Measurements from ENCODE around the gene MYH14.
"Not testable (repeated sequence)": the region's sequence is repeated elsewhere in the genome, so short reads cannot be mapped to it uniquely, and the experiment has no call there.

The MYH14 gene

GRCh38 chr19:50333235-50333736 is 129.9 kb downstream of the MYH14 start:
- DNase-seq (ENCODE audit: low spot score): no peak

GRCh38 chr19:50333737-50334617 is 130.6 kb downstream of the MYH14 start:
- peak; percentile 81 for DNase-seq (ENCODE audit: low spot score)

DNA sequence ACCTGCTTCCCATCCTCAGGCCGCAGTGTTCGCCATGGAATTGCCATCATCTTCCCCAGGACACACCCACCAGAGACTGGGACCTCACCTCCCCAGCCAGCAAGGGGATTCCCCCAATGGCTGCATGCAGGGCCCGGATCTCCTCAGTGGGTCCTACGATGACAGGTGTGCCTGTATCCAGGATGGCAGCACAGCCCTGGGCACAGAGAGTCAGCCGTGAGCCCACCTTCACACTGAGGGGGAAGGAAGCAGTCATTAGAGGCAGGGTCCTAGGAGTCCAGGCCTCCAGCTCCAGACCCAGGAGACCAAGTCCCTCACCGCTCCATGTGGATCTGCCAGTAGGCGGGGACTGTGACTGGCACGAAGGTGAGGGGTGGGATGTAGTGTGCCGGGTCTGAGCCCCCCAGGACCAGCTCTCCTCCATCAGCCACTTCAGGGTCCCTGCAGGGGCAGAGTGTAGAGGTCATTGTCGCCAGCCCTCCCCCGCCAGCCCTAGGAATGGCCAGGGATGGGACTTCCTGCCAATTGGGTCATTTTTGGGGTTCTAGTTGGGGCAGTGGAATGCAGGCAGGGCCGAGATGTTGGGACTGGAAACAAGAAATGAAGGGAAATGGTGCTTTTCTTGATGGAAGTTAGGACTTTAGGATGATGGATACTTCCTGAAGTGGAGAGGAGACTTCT is 131.5 kb downstream of the MYH14 start:
- no peak for DNase-seq (ENCODE audit: low spot score)

- DNase-seq (ENCODE audit: low spot score): not testable (repeated sequence)
These were observed 133.6 kb downstream of the MYH14 start for GRCh38 chr19:50337031-50337430.

- DNase-seq (ENCODE audit: low spot score): no peak
These were observed 136.9 kb downstream of the MYH14 start for GRCh38 chr19:50340331-50340730.

- no peak for DNase-seq (ENCODE audit: low spot score)
These were observed 137.7 kb downstream of the MYH14 start for GRCh38 chr19:50341091-50341564.

GRCh38 chr19:50344661-50345318 is 141.4 kb downstream of the MYH14 start:
- DNase-seq (ENCODE audit: low spot score): no peak

- DNase-seq (ENCODE audit: low spot score): not testable (repeated sequence)
These were observed 143.7 kb downstream of the MYH14 start for GRCh38 chr19:50347089-50347581.

DNA sequence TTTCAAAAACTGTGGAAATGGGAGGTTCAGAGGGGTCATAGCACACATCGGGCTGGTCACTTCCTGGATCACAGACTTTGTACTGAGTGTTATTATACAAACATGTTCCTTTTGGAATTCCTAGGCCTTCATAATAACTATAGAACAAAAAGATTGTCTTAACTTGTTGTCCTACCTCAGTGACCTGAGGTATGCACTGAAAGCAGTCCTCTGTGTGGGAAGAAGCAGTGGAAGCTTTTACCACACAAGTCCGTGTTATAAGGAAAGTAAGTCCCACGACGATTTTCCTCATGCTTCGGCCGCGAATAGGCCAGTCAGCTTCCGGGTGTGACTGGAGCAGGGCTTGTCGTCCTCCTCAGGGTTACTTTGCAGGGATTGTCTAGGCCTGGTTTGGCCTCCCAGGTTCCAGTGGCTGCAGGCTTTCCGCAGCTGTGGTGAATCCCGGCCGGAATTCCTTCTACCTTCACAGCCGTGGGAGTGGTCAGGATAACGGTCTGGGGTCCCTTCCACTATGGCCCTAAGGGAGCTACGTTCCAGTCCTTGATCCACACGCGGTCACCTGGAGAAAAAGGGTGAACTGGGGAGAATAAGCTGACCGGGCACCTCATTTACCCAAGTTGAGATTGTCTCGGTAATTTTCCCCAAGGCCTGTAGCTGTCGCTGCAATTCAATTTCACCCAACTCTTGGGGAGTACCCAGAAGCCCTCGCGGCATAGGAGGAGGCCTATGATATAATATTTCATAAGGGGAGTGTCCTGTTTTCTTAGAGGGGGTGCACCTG is 146.0 kb downstream of the MYH14 start:
- DNase-seq (ENCODE audit: low spot score): no peak

GRCh38 chr19:50352242-50352641 is 148.8 kb downstream of the MYH14 start:
- DNase-seq (ENCODE audit: low spot score): no peak

DNA sequence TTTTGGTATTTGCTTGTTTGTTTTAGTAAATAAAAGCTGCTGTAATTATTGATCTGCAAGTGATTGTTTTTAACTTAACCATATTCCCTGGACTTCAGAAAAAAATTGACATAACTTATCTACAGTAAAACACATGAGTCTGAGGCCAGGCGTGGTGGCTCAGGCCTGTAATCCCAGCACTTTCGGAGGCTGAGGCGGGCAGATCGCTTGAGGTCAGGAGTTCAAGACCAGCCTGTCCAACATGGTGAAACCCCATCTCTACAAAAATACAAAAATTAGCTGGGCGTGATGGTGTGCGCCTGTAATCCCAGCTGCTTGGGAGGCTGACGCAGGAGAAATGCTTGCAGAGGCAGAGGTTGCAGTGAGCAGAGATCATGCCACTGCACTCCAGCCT is 150.1 kb downstream of the MYH14 start:
- not testable (repeated sequence) for DNase-seq (ENCODE audit: low spot score)

DNA sequence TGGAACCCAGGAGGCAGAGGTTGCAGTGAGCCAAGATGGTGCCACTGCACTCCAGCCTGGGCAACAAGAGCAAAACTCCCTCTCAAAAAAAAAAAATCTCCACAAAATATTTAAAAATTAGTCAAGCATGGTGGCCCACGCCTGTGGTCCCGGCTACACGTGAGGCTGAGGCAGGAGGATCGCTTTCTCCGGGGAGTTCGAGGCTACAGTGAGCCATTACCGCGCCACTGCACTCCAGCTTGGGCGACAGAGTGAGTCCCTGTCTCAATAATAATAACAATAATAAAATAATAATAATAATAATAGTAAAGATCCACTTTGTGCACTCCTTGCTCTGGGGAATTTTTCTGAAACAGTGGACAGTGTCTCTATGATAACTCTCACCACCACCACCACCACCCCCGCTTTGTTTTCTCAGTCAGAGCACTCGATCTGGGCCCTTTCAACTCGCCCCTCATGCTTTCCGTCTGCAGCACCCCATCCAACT is 153.3 kb downstream of the MYH14 start:
- DNase-seq (ENCODE audit: low spot score): no peak

DNA sequence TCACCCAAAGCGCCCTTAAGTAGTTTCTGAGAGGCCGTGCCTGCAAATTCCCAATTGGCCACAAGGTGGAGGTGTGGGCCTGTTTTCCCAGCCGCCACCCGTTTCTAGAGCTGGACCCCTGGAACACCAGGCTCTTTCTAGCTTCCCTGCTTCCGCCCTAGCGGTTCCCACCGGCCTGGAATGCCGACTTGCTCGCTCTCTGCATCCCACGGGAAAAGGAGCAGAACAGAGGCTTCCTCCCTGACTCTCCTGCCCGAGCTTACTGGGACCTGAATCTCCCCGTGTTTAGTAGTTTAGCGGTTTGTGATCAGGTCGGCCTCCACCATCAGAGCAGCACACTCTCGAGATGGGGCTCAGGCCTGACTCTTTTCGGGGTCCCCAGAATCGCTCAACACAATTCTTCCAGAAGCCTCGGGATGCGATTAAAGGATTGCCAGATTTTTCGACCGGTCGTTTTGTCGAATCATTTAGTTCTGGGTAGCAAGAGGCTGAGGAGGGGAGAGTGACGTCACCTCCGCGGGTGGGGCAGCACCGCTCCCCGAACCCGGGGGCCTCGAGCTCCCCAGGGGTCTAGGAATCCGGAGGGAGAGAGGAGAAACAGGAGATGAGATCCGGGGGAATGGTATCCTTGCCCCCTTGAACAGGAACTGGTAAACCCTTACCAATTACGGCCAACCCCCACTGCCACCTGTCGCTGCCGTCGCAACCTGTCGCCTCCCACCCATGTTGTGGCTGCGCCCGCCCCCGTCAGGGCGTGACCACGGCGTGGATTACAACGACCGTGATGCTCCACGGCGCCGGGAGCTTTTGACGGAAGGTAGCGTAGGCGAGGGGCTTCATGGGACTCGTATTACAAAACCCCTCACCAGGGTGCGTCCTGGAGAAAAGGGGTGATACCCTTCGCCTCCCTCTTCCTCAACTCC is 154.0 kb downstream of the MYH14 start:
- peak; percentile 40 for DNase-seq (ENCODE audit: low spot score)

- peak; percentile 48 for DNase-seq (ENCODE audit: low spot score)
These were observed 155.3 kb downstream of the MYH14 start for GRCh38 chr19:50358483-50359327.

GRCh38 chr19:50359328-50359818 is 156.0 kb downstream of the MYH14 start:
- DNase-seq (ENCODE audit: low spot score): no peak
